HL-60 (cell line): ENCODE data around the gene RBM39.

Experiments
- DNase-seq, 2 experiments: peaks; one replicate each; pipeline ENCODE4 v3.0.0-alpha.2; 2010 to 2020; ENCODE audit warnings: low read depth in 1 of 2, low spot score in 1 of 2
- H3K27ac ChIP-seq: fragments of 250-450 bp; sonication (Bioruptor Pico); replicated peaks from 2 replicates; pipeline ENCODE4 v1.5.1; 2020; ENCODE audit warnings: mild to moderate bottlenecking, moderate library complexity
- H3K27me3 ChIP-seq: fragments of 250-450 bp; sonication (Bioruptor Pico); 2 replicates; pipeline ENCODE4 v1.5.1; 2021; ENCODE audit warnings: mild to moderate bottlenecking, moderate library complexity; ENCODE audit not compliant: insufficient read depth, poor library complexity, severe bottlenecking
- H3K4me3 ChIP-seq: replicated peaks from 2 replicates; pipeline ENCODE4 v1.5.1; 2011; ENCODE audit warnings: mild to moderate bottlenecking, control low read depth, low read length; ENCODE audit not compliant: insufficient read depth
- GABPA ChIP-seq: IDR thresholded peaks from 2 replicates; pipeline ENCODE4 v1.6.1; 2012; ENCODE audit warnings: low read depth
- POLR2AphosphoS5 ChIP-seq: IDR thresholded peaks from 2 replicates; pipeline ENCODE4 v1.6.1; 2012; ENCODE audit warnings: low read depth
- SPI1 ChIP-seq: IDR thresholded peaks from 2 replicates; pipeline ENCODE4 v1.6.1; 2012; ENCODE audit warnings: low read depth, mild to moderate bottlenecking, borderline replicate concordance
- TF ChIP-seq, protein P1 (sequence below): IDR thresholded peaks from one replicate; pipeline ENCODE4 v1.5.1; 2011; ENCODE audit warnings: low read length, control low read depth, inconsistent platforms; ENCODE audit not compliant: insufficient read depth
- TF ChIP-seq, protein P2 (sequence below): IDR thresholded peaks from 2 replicates; pipeline ENCODE4 v1.6.1; 2012; ENCODE audit warnings: low read depth; ENCODE audit not compliant: insufficient replicate concordance

The RBM39 gene

DNA sequence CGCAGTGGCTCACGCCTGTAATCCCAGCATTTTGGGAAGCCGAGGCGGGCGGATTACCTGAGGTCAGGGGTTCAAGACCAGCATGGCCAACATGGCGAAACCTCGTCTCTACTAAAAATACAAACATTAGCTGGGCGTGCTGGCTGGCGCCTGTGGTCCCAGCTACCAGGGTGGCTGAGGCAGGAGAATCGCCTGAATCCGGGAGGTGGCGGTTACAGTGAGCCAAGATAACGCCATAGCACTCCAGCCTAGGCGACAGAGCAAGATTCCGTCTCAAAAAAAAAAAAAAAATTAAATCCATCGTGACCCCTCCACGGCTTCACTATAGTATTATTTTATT is 76.1 kb downstream of the RBM39 start:
- no peak for DNase-seq
- TF ChIP-seq GABPA (no peak), SPI1 (no peak), POLR2AphosphoS5 (no peak)
- TF ChIP-seq, protein P1, sequence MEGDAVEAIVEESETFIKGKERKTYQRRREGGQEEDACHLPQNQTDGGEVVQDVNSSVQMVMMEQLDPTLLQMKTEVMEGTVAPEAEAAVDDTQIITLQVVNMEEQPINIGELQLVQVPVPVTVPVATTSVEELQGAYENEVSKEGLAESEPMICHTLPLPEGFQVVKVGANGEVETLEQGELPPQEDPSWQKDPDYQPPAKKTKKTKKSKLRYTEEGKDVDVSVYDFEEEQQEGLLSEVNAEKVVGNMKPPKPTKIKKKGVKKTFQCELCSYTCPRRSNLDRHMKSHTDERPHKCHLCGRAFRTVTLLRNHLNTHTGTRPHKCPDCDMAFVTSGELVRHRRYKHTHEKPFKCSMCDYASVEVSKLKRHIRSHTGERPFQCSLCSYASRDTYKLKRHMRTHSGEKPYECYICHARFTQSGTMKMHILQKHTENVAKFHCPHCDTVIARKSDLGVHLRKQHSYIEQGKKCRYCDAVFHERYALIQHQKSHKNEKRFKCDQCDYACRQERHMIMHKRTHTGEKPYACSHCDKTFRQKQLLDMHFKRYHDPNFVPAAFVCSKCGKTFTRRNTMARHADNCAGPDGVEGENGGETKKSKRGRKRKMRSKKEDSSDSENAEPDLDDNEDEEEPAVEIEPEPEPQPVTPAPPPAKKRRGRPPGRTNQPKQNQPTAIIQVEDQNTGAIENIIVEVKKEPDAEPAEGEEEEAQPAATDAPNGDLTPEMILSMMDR = no peak
- TF ChIP-seq, protein P2, sequence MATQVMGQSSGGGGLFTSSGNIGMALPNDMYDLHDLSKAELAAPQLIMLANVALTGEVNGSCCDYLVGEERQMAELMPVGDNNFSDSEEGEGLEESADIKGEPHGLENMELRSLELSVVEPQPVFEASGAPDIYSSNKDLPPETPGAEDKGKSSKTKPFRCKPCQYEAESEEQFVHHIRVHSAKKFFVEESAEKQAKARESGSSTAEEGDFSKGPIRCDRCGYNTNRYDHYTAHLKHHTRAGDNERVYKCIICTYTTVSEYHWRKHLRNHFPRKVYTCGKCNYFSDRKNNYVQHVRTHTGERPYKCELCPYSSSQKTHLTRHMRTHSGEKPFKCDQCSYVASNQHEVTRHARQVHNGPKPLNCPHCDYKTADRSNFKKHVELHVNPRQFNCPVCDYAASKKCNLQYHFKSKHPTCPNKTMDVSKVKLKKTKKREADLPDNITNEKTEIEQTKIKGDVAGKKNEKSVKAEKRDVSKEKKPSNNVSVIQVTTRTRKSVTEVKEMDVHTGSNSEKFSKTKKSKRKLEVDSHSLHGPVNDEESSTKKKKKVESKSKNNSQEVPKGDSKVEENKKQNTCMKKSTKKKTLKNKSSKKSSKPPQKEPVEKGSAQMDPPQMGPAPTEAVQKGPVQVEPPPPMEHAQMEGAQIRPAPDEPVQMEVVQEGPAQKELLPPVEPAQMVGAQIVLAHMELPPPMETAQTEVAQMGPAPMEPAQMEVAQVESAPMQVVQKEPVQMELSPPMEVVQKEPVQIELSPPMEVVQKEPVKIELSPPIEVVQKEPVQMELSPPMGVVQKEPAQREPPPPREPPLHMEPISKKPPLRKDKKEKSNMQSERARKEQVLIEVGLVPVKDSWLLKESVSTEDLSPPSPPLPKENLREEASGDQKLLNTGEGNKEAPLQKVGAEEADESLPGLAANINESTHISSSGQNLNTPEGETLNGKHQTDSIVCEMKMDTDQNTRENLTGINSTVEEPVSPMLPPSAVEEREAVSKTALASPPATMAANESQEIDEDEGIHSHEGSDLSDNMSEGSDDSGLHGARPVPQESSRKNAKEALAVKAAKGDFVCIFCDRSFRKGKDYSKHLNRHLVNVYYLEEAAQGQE = no peak
- no peak overlapping the region for H3K27ac ChIP-seq
- H3K27me3 ChIP-seq = no peaks in the 10 kb centered on the region
- H3K4me3 ChIP-seq = no peak overlapping the region

DNA sequence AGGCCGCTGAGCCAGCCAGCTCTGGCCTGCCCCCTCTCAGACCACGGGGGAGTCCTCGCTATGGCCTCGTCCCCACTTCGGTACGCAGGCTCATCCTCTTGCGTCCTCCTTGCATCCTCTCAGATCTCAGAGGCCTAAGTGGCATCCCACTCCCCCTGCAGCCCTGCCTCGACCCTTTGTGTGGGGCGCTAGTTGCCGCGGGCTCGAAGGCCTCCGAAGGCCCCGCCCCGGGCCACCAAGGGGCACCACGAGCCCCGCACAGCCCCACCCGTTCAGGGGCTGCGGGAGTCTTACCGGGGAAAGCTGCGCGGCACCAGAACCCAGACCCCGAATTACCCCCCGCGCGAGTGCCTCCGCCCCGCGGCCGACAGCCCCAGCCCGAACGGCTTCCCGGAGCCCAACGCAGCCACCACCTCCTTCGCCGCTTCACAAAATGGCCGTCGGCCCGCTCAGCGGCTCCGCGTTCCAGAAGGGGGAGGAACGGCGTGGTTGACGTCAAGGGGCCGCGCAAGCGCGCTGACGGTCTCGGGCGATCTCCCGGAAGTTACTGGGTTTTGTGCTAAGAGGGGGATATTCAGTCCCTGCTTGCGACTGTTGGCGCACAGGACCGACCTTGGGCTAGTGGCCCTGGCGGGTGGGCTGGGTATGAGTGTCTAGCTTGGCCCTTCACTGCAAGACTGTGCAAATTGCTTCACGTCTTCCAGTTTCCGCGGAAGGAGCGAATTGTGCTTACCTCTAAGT is 77.4 kb downstream of the RBM39 start, which contains the start of the genes CPNE1 and RBM12:
TSS of gene CPNE1 (minus strand) at position 435 of the 741 bp plus-strand sequence. CDS start 31,977 bp downstream, outside the sequence.
TSS of gene RBM12 (minus strand) at position 435 of the 741 bp plus-strand sequence. CDS start 9,578 bp downstream, outside the sequence.
- DNase-seq = peak; percentile 87 to 92
- TF ChIP-seq, protein P2 = no peak
- TF ChIP-seq, protein P1 = no peak
- TF ChIP-seq SPI1 (peak; percentile 29; the same call in 1 of the 2 replicates), POLR2AphosphoS5 (peak; percentile 96), GABPA (0 out of 2 replicates have a peak, but pooled peaks have one; percentile 22)
- Histone ChIP-seq H3K27ac (peak within 1 kb of the TSS; percentile 96), H3K27me3 (no peaks in the 10 kb centered on the region), H3K4me3 (peak within 1 kb of the TSS; percentile 75)

DNA sequence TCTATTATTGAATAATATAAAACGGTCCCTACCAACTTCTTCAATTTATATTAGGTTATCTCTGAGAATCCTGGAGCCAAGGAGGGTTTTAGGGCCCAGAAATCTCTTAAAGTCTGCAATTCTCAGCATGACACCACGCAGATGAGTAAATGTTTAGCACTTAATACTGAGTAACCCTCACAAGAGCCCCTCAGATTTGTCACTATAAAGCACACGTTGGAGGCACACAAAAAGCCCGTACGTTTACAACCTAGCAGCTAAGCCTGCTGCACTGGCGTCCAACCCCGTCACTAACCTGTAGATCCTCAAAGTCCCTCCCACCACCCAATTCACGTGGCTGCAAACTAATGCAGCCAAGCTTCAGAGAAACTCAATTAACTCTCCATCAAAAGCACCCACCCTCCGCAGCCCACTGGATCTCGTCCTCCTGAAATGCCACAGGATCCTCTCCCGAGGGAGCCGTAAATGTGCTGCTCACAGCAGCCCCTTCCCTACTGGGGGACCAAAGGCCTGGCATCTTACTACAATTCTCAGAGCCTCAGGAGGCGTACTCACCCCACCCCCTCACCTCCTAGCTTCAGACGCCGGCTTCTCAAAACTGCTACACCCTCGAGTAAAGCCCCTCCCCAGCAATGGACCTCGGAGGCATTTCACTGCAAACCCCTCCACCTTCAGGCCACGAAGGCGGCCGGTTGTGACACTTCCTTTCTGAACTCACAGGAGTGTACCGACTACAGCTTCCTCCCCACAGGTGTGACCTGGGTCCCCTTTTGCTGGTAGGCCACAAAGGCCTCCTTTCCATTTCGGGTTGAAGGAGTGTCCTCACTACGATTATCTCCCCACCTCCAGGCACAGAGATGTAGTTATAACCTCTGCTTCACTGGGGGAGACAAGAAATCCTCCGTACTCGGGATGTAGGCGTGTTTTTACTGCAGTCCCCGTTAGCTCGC is 78.3 kb downstream of the RBM39 start:
- DNase-seq = peak in 1 of 2 experiments; percentile 70
- H3K4me3 ChIP-seq = peak overlapping the region; percentile 75
- peak overlapping the region; percentile 96 for H3K27ac ChIP-seq
- TF ChIP-seq POLR2AphosphoS5 (no peak), SPI1 (peak; percentile 62; the same call in 1 of the 2 replicates), GABPA (0 out of 2 replicates have a peak, but pooled peaks have one; percentile 27)
- no peaks in the 10 kb centered on the region for H3K27me3 ChIP-seq
